Cortex of kidney (tissue), 1 donor: ENCODE data around the gene PPP1R7.

Experiments
- DNase-seq: peaks from one replicate; lab custom pipeline; 2025; lab: John Stamatoyannopoulos, UW

PPP1R7 gene

DNA sequence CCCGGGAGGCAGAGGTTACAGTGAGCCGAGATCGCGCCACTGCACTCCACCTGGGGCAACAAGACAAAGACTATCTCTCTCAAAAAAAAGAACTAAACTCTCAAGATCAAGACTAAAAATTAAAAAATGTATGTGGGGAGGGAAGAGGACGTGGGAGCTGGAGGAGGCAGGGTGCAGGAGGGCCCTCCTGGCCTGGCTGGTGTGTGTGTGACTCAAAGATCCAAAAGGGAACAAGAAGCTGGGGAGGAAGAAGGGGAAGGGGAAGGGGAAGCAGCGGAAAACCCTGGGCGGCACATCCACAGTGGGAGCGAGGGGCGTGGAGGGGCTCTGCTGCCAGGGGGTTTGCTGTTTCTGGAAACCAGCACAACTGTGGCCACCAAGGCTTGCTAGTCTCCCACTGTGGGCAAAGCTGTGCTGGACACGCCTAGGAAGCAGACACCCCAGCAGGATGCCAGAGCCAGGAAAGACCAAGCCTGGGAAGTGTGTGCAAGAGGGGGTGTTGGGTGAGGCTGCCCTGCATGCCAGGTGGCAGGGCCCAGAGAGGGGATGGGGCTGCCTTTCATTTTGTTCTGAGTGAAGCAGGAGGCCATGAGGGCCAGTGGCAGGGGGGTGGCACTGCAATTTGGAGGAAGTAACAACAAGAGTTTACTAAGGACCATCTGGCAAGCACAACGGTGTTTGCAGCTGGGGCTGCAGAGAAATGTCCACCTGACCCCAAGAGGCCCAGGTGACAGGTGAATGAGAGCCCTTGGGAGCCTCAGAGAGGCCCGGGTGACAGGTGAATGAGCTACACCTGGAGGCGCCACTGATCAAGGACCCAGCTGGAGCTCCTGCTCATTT, 82.7 kb downstream of the PPP1R7 start:
- DNase-seq: no peak
